NCI-H146 (cell line): ENCODE measurements around the gene QRICH2.
"Not testable (repeated sequence)": the region's sequence is repeated elsewhere in the genome, so short reads cannot be mapped to it uniquely, and the experiment has no call there.

Experiments
- DNase-seq: peaks from one replicate; lab custom pipeline; 2025; lab: John Stamatoyannopoulos, UW

QRICH2 gene

DNA sequence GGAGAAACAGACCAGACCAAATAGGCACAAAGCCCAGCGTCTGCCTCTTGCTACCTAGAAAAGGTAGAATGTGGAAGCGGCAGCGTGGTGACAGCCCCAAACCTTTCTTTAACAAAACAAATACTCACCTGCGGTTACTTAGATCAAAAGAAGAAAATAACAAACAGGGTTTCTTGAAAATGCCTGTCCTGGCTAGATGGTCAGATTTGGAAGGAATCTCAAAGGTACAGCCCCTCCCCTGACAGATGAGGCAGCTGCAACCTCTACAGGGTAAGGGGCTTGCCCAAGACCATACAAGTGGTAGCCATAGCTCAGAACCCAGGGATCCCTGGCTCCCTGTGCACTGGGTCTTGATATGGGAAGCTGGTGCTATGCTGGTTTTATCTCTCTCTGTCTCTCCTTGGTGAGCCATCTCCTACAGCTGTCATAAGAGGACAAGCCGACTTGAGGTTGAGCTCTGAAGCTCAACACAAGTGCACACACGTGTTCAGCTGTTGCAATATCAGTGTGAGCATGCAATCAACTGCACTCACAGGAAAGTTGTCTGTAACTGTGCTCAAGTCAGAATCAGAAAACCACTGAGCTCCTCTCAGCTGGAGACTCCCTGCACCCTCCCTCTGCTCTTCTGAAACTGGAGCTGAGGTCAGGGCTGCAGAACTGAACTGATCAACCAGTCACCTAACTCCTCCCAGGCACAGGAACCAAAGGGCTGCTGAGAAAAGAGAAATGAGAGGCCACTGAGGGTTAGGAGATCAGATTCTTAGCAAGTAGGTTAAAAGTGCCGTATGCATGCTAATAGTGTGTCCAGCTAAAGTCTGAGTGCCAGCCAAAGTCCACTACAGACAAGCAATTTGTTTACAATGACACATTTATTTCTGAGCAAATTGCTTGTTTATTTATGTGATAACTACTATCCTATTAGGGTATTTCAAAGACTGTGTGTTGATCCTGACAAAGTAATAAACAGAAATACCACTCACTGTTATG lies 61.7 kb downstream of the QRICH2 start:
- DNase-seq: no peak

DNA sequence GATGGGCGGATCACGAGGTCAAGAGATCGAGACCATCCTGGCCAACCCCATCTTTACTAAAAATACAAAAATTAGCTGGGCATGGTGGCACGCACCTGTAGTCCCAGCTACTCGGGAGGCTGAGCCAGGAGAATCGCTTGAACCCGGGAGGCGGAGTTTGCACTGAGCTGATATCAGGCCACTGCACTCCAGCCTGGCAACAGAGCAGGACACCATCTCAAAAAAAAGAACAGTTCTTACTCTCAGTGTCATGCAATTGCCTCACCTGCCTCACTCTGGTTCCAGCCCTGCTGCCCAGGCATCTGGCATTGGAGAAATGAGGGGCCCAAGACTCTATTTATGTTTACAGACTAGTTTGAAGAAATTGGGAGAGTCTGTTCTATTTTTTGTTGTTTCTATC lies 63.4 kb downstream of the QRICH2 start:
- DNase-seq: not testable (repeated sequence)

DNA sequence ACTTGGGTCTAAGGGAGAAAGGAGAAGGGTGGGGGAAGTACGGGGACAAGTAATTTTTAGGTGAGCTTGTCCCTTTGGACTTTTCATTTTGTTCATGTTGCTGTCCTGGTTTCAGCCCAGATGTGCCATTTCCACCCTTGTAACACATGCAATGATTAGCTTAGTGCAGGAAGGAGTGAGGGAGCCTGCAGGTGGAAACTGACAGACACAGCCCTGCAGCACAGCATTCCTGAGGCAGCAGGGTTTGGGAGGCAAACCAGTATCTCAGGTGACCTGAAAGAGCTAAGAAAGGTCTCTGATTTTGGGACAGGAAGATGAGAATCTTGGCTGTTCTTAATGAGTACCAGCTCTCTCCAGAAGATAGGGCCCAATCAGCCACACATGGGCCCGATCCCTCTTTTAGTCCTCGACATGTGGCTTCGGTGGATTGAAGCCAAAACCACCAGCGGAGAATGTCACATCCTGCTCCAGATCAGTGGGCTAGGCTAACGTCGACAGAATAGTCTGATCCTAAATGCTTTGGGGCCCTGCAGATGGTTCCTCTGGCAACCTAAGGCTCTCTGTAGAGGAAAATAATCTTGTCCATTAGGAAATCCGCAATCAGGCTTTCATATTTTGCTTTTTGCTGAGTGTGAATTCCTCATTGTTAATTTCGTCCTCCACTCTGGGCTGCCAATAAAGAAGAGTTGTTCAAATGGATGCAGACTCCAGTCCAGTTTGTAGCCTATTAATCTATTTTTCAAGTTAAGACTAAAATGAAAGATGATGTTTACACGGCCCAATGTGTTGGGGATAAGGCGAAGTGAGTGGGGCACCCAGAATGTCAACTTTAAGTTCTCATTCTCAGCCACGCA lies 64.0 kb downstream of the QRICH2 start:
- no peak for DNase-seq

DNA sequence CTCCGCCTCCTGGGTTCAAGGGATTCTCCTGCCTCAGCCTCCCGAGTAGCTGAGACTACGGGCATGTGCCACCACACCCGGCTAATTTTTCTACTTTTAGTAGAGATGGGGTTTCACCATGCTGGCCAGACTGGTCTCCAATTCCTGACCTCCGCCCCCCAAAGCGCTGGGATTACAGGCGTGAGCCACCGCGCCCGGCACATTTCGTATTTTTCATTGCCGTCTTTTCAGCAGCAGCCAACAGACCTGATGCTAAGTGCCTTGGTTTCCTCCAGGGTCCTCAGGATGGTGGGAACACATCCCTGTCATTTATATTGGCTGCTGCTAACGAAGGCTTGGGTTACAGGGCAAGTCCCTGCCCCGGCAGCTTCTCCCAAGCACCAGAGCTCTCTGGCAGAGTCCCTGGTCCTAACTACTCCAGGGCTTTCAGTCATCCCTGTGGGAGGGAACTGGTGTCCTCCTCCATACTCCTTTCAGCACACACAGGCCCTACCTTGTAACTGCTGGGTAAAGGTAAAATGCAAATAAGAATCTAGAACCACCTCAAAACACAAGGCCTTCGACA lies 66.3 kb downstream of the QRICH2 start:
- DNase-seq: no peak

DNA sequence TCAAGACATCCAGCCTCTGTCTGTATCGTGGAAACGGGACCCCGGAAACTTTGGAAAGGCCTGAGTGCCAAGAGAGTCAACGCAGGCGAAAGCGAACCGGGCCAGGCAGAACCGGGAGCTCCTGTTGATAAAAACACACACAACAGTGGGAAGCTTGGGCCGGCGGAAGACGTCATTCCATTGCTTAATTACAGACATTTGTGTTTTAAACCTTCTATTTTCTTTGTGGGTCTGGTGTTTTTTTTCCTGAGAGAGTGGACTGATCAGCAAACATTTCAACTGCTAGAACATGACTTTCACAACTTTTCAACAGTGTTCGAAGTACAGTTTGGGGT lies 66.9 kb downstream of the QRICH2 start:
- no peak for DNase-seq

DNA sequence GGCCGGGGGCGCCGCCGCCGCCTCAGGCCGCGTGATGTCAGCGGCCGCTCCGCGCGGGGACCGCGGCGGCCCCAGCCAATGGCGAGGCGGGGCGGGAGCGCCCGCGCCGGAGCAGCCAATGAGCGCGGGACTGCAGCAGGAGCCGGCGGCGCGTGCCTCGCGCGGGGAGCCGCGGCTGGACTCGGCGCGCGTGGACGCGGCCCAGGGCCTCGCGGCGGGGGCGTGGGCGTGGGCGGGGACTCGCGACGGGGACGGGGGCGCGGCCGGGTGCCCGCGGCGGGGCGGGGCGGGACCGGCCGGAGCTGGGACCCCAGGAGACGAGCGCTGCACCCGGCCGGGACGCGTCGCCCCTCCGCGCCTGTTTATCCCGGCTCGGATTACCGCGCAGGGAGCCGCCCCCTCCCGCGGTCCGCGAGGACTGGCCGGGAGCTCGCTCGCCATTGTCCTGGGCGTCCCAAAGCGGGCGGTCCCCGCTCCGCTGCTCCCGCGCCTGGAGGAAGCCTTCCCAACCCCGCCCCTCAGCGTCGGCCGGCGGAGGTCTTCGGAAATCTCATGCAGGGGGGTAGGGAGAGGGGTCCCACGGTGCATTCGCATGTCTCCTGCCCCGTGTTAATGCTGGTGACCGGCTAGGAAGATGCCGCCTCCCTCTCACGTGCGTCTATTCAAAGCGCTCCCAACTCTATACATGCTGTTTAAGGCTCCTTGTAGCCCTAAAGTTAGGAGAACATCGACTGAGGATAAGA lies 67.4 kb downstream of the QRICH2 start, which contains the start of gene RNF157:
TSS of gene RNF157 (minus strand) at position 33 of the 743 bp plus-strand sequence. CDS start 253 bp downstream, outside the sequence.
- DNase-seq: peak; percentile 69

DNA sequence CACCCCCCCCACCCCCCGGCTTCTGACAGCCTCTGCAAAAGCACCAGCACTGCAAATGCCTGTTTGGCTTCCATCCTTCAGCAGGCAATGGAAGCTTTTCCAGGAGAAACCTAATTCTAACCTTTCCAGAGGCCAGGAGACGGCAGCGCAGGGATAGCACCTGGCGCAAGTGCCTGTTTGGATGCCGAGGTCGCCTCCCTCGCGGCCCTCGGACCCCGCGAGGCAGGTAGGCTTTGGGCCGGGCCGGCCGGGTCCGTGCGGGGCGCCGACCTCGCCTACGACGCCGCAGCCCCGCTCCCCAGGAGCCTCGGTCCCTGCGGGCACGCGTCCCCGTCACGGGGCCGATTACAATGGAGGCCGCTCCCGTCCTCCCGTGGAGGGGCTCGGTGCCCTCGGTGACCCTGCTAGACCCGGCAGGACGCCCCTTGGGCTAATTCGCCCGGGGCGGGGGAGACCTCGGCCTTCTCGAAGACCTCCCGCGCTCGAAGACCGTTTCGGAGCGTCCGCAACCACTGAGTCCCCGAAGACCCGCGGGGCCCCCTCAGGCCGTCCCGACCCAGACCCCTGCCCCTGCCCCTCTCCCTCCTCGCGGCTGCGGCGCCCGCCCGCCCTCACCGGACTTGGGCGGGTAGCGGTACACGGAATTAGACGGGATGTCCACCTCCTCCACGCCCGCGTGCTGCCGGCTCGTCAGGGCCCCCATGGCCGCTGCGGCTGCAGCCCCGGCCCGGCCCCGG lies 68.4 kb downstream of the QRICH2 start:
- peak; percentile 28 for DNase-seq

DNA sequence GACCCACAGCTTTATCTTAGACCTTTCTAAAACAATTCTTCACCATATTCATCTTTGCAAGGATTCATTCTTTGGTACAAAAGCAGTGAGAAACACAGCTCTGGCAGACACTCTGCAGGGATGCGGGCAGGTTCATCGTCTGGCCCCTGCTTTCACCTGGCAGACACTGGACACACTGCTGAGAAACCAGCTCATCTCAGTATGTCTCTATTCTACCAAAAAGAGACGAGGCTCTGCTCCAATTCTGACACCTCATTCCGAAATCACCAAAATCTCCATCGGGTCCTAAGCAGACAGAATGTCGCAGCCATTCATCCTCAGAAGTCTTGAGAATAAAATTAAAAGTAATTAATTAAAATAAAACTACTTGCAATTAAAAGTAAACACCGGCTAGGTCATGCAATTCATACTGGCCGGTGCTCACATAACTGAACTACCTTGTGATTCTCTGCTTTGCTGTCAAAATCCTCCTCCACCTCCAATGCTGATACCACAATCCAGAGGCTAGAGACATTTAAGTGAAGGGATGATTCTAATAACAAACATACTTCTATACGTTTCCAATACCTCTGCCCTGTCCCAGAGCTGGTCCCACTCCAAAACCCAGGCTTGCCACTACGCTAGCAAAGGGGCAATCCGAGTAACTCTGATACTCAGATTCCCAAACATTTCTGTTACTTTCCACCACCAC lies 69.1 kb downstream of the QRICH2 start:
- DNase-seq: no peak

DNA sequence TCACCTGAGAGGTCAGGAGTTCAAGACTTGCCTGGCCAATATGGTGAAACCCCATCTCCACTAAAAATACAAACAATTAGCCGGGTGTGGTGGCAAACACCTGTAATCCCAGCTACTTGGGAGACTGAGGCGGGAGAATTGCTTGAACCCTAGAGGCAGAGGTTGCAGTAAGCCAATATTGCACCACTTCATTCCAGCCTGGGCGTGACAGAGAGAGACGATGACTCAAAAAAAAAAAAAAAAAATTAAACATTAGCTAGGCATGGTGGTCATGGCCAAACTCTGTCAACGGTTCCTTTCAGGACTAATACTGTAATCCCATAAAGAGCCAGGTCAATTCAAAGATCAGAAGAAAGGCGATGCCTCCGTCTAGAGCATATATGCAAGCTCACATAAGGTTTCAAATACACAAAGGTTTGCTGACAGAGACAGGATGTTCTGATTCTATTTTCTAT lies 70.2 kb downstream of the QRICH2 start:
- no peak for DNase-seq

DNA sequence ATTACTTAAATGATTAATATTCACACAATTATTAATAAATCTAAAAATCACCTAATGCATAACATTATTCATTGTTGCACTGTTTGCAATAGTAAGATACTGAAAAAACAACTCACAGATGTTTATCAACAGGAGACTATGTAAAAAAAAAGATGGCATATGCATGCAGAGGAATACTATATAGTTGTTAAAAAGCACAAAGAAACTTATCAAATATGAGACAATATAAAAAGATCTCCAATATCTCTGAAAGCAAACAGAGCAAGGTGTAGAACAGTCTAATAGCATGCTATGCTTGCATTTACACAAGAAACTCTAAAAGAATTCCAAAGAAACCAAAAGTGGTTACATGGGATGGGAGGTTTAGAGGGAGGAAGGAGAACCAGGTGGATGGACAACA lies 71.5 kb downstream of the QRICH2 start:
- DNase-seq: no peak

DNA sequence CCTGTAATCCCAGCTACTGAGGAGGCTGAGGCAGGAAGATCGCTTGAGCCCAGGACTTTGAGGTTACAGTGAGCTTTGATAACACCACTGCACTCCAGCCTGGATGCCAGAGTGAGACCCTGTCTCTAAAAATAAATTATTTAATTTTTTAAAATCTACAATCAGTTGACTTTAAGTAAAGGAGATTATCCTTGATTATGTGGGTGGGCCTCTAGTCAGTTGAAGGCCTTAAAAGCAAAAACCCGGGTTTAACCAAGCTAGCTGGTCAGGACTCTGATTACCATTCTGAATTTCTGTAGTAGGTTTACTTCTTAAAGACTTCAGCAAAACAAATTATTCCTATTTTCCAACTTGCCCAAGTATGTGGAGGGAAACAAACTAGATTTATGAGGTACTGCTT lies 72.2 kb downstream of the QRICH2 start:
- DNase-seq: no peak

DNA sequence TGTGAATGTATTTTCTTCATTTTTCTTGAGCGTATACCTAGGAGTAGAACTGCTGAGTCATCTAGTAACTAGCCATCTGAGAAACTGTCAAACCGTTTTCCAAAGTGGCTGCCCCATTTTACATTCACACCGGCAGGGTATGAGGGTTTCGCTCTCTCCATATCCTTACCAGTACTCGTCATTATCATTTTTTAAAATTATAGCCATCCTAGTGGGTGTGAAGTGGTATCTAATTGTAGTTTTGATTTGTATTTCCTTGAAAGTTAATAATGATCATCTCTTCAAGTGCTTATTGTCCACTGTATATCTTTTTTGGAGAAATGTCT lies 73.8 kb downstream of the QRICH2 start:
- DNase-seq: no peak

DNA sequence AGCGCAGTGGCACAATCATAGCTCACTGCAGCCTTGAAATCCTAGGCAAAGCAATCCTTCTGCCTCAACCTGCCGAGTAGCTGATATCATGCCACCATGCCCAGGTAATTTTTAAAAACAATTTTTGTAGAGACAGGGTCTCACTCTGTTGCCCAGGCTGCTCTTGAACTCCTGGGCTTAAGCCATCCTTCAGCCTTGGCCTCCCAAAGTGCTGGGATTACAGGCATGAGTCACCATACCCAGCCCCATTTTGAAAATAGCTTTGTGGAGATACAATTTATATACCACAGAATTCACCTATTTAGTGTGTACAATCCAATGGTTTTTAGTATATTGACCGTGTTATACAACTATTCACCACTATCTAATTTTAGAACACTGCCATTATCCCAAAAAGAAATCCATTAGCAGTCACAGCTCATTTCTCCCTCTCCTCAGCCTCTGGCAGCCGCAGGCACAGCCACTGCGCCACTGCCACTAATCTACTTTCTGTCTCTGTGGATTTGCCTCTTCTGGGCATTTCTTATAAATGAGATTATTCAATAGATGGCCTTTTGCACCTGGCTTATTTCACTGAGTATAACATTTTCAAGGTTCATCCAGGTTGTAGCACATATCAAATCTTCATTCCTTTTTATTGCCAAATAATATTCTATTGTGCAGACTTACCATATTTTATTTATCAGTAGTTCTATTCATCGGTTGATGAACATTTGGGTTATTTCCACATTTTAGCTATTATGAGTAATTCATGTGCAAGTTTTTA lies 74.3 kb downstream of the QRICH2 start:
- DNase-seq: no peak

DNA sequence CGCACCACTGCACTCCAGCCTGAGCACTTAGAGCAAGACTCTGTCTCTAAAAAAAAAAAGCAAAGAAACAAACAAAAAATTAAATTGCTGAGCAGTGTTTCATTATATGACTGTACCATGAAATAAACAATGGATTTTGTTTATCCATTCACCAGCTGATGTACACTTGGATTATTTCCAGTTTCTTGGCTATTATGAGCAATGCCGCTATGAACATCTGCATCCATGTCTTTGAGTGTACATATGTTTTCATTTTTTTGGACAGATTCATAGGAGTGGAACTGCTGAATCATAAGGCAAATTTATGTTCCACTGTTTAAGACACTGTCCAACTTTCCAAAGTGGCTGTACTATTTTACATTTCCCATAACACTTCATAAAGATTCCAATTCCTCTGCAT lies 75.7 kb downstream of the QRICH2 start:
- no peak for DNase-seq

DNA sequence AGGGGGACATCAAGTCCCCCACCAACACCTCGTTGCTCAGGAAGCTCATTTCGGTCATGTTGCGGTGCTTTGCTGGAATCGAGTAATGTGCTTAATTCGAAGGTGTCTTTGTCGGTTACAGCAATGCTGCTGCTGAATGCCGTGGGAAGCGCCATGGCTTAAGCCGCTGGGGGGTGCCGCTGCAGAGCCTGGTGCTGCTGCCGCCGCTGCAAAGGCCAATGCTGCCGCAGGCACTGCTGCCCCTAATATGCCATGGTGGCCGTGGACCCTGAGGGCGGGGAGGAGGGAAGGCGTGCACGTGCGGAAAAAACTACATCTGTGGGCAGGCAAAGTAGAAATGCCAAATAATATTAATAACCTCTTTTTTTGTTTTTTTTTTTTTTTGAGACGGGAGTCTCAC lies 81.3 kb downstream of the QRICH2 start:
- DNase-seq: not testable (repeated sequence)

DNA sequence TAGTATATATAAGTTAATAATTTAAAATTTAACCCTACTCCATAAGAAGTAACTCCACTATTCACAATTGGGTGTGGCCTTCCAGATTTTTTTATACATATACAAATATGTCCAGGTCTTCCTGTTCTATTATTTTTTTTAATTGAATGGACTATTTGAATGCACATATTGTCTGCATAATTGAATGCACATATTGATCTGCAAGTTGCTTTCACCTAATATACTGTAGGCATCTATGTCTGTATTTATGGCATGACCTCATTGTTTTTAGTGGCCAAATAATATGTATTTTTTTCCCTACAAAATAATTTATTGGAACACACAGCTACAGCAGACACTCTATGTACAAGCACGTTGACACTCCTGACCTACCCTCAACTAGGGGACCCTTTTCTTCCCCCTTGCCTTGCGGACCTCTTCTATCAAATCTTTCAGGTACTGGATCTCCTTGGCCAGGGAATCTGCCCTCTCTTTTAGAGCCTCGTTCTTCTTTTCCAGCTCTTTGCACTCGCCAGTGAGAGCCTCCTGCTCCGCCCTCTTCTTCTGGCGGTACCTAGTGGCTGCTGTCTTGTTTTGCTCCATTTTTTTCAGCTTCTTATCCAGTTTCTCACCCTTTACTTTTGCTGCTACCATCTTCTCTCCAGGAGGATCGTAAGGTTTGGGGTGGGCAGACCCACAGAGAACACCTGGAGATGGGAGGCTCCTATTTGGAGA lies 82.5 kb downstream of the QRICH2 start:
- DNase-seq: not testable (repeated sequence)
